Motor neuron (in vitro differentiated cells): ENCODE results near the gene TTLL12. TPM values are rescaled to one million over a fixed set of nuclear protein-coding genes. Genes with fewer than 3 reads are reported as not detected.

Source experiments
- ATAC-seq, 8 experiments: fragments of 200-7000 bp; cut with Tn5 transposase; replicated peaks in 6 of 8; 2 replicates each; pipeline ENCODE4 v1.8.0; 2021; ENCODE audit warnings: mild to moderate bottlenecking in 8 of 8, moderate library complexity in 8 of 8
- H3K27ac ChIP-seq, 2 donors: fragments of 250-450 bp; sonication (Bioruptor Pico); 2 replicates each; pipeline ENCODE4 v1.9.0; 2021; ENCODE audit warnings: antibody characterized with exemption in 2 of 2, mild to moderate bottlenecking in 2 of 2, moderate library complexity in 1 of 2
- H3K4me1 ChIP-seq, 2 donors: fragments of 250-450 bp; sonication (Bioruptor Pico); replicated peaks in 1 of 2; 2 replicates each; pipeline ENCODE4 v1.6.1; 2021; ENCODE audit warnings: antibody characterized with exemption in 2 of 2, mild to moderate bottlenecking in 2 of 2, moderate library complexity in 1 of 2
- H3K4me3 ChIP-seq, 5 donors: fragments of 250-450 bp; sonication (Bioruptor Pico); 2 replicates each; pipeline ENCODE4 v1.9.0; 2021; ENCODE audit warnings: antibody characterized with exemption in 5 of 5, mild to moderate bottlenecking in 5 of 5, moderate library complexity in 4 of 5
- WGBS, 10 experiments: fragments of 450-650 bp; shearing (Covaris generic); methylation state at CpG; one replicate each; pipeline ENCODE4 v1.0.0; 2022; 5-methylcytosine and 5-hydroxymethylcytosine counted together
- in situ Hi-C, 9 experiments: fragments of 400-800 bp; cut with MboI; loops; one replicate each; pipeline ENCODE4 v1.15.0; 2021; ENCODE audit warnings: low sequenced_read_pairs in 9 of 9, low pct_unique_long_range_greater_than_20kb in 2 of 9; ENCODE audit not compliant: unreplicated experiment in 9 of 9
- total RNA-seq, 8 experiments: library from RNA; unstranded; fragments of 300-600 nt; gene quantifications; 2 replicates each; pipeline versions ENCODE4 v1.2.3 to v1.2.4, GENCODE V29; 2022

Gene TTLL12
- total RNA-seq, 8 experiments from 2014 or later: 12.3 to 68.1 (median 14.8) TPM

GRCh38 chr22:43129426-43130425 is 57.2 kb downstream of the TTLL12 start:
- in situ Hi-C loops: no loop called here
- Histone ChIP-seq H3K27ac (no peak overlapping the region), H3K4me1 (no peaks in the 10 kb centered on the region), H3K4me3 (no peak overlapping the region)
- ATAC-seq: no peak
- WGBS, 10 experiments: 58 to 100% (median 65%) methylated on average over 1 to 7 of the region's 16 CpGs; no CpG with 5 or more reads in 1 of the 10 experiments

GRCh38 chr22:43128928-43129424 is 58.0 kb downstream of the TTLL12 start:
- H3K27ac ChIP-seq: no peak overlapping the region
- in situ Hi-C loops: no loop called here
- H3K4me1 ChIP-seq: no peaks in the 10 kb centered on the region
- H3K4me3 ChIP-seq: no peak overlapping the region
- 54 to 83% (median 71%) methylated on average over 1 to 12 of the region's 20 CpGs; no CpG with 5 or more reads in 4 of the 10 experiments for WGBS, 10 experiments
- ATAC-seq: peak in 1 of 8 experiments; percentile 16

- in situ Hi-C loops: no loop called here
- Histone ChIP-seq H3K27ac (no peak overlapping the region), H3K4me1 (no peaks in the 10 kb centered on the region), H3K4me3 (no peak overlapping the region)
- no peak for ATAC-seq
- 67 to 100% (median 90%) methylated on average over 1 to 3 of the region's 13 CpGs; no CpG with 5 or more reads in 7 of the 10 experiments for WGBS, 10 experiments
Measured at GRCh38 chr22:43128116-43128515, 58.8 kb downstream of the TTLL12 start.

GRCh38 chr22:43127166-43127908 is 59.6 kb downstream of the TTLL12 start:
- ATAC-seq: peak in 4 of 8 experiments; percentile 10 to 15 (median 13)
- in situ Hi-C loops: no loop called here
- Histone ChIP-seq H3K4me1 (no peaks in the 10 kb centered on the region), H3K4me3 (no peak overlapping the region), H3K27ac (no peak overlapping the region)
- 84 to 90% methylated on average over 2 to 11 of the region's 17 CpGs; no CpG with 5 or more reads in 8 of the 10 experiments for WGBS, 10 experiments

DNA sequence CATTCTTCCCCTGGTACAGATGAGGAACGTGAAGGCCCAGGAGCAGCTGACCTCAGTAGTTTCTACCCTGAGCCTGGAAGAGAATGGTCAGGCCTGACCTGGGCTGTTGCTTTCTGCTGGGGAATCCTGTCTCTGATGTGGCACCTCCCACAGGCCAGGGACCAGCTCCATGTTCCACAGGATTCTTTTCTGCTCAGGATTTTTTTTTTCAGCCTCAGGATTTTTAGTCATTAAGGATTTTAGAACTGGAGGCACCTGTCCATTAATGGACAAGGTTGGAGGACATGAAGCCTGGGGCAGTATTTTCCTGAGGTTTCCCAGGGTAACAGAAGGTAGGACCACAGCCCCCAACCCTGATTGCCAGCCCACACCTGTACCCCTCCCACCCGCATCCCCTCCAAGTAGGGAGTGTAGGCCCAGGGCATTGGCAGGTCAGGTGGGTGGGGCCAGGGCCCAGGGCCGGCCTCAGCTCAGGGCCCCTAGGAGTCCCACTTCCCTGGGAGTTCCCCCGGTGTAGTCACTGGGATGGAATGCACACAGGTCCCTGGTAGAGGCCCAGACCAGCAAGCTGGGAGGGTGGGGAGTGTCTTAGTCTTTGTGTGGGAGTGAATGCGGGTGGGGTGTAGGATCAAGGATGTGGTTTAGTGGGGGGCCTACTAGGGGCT is 60.3 kb downstream of the TTLL12 start:
- Histone ChIP-seq H3K27ac (no peak overlapping the region), H3K4me3 (no peak overlapping the region), H3K4me1 (no peaks in the 10 kb centered on the region)
- peak; percentile 31 to 86 (median 66) for ATAC-seq
- WGBS, 10 experiments: 0 to 100% (median 57%) methylated on average over 1 of the region's 5 CpGs; no CpG with 5 or more reads in 7 of the 10 experiments
- in situ Hi-C loops: no loop called here

DNA sequence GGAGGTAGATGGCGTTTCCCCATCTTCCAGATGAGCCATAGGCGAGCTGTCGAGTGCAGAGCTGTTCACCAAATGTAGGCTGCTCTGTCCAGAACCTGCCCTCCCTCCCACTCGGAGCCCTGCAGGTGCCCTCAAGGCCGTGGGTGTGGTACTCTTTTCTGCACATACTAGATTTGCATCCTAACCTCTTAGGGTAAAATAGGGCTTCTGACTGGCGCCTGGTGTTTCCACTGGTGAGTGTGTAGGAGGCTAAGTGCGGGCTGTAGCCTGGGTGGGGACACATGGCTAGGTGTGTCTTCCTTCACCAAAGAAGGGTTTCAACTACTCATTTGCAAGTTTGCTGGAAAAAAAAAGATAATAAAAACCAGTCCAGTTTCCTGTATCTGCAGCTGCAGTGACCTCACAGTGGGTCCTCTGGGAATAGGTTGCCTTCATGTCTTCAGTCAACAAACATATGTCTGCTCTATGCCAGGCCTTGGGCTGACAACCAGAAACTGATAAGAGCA is 67.9 kb downstream of the TTLL12 start:
- 0 to 100% (median 50%) methylated on average over 1 to 3 of the region's 7 CpGs; no CpG with 5 or more reads in 6 of the 10 experiments for WGBS, 10 experiments

DNA sequence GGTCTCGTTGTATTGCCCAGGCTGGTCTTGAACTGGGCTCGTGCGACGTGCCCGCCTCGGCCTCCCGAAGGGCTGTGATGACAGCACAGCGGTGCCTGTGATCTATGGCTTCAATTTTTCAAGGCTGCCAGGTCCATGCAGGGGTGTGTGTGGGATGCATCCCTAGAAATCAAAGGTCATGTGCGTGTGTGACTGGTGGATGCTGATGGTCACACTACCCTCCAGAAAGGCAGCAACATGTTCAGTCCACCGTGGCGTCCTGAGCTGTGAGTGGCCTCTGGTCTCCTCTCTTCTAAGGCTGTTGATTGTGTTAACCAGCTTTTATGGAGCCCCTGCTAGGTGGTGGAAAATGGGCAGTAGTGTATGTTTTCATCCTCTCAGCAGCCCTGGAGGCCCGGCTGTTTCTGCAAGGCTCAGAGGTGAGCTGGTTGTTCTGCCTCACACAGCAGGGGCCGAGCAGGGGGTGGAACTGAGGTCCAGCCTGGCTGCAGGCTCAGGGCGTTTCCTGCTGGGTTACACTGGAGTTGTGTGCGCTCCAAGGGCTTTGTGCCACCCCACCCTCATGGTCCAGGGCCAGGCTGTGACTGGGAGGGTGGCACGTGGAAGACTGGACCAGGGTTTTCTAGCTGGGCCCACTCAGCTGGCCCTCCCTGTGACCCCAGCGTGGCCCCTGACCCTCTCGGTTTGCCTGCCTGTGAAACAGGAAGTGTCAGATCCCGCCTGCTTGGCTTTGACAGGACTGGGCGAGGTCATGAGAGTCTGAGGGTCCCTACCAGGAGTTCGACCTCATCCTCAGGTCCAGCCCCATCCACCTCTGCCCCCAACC is 68.7 kb downstream of the TTLL12 start:
- 0 to 100% (median 83%) methylated on average over 1 to 15 of the region's 21 CpGs; no CpG with 5 or more reads in 2 of the 10 experiments for WGBS, 10 experiments
- Histone ChIP-seq H3K27ac (no peak overlapping the region), H3K4me3 (no peak overlapping the region), H3K4me1 (no peaks in the 10 kb centered on the region)
- in situ Hi-C loops: no loop called here
- ATAC-seq: peak in 3 of 8 experiments; percentile 54 to 72 (median 54)

More for the DNA sequence above, 67.9 kb downstream of the TTLL12 start:
- peak in 3 of 8 experiments; percentile 81 to 87 (median 86) for ATAC-seq
- Histone ChIP-seq H3K4me1 (no peaks in the 10 kb centered on the region), H3K27ac (no peak overlapping the region), H3K4me3 (no peak overlapping the region)
- in situ Hi-C loops: no loop called here

DNA sequence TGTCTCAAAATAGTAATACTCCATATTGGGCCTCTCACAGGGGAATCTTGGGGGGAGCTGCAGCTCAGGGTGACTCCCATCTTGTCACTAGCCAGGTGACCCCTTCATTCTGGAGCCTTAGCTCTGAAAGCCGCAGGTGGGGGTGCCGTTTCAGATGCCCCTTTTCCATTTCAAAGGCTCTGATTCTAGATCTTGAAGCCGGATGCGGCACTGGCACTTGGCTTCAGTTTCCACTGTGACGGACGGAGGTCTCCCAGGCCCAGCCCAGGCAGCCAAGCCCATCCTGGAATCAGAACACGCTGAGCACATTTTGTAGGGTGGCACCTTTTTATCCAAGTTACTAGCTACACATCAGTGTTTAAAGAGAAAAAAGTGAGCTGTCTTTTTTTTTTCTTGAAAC is 70.0 kb downstream of the TTLL12 start:
- Histone ChIP-seq H3K4me1 (no peaks in the 10 kb centered on the region), H3K27ac (no peak overlapping the region), H3K4me3 (no peak overlapping the region)
- ATAC-seq: no peak
- WGBS, 10 experiments: 40 to 92% (median 85%) methylated on average over 1 to 5 of the region's 7 CpGs; no CpG with 5 or more reads in 3 of the 10 experiments
- in situ Hi-C loops: no loop called here

Other genes with a start within 250 kb of the TTLL12 start
- gene PACSIN2, start 172.0 kb downstream of the TTLL12 start, total RNA-seq: 10 to 100 TPM; 23.1 to 61.2 (median 39.0) TPM
- gene TTLL1, start 97.7 kb downstream of the TTLL12 start, total RNA-seq: 10 to 100 TPM in 5 of 8 experiments, 1 to 10 TPM in 3; 5.1 to 34.1 (median 15.6) TPM
- gene BIK, start 76.4 kb downstream of the TTLL12 start, total RNA-seq: 1 to 10 TPM in 4 of 8 experiments, under 1 TPM in 4; 0.32 to 3.0 (median 0.99) TPM
- 10 to 100 TPM; 10.8 to 20.7 (median 16.0) TPM for gene MCAT, start 43.7 kb downstream of the TTLL12 start, total RNA-seq
- gene TSPO, start 35.6 kb downstream of the TTLL12 start, total RNA-seq: 100 to 1,000 TPM in 3 of 8 experiments, 10 to 100 TPM in 1, 1 to 10 TPM in 3, under 1 TPM in 1; 1.00 to 336 (median 25.8) TPM
- gene SCUBE1, start 156.2 kb upstream of the TTLL12 start, total RNA-seq: 10 to 100 TPM in 1 of 8 experiments, 1 to 10 TPM in 4, under 1 TPM in 3; 0.09 to 16.9 (median 1.8) TPM
- 1 to 10 TPM in 2 of 8 experiments, under 1 TPM in 6; 0.13 to 2.0 (median 0.61) TPM for gene MPPED1, start 224.9 kb upstream of the TTLL12 start, total RNA-seq